GM18858 (cell line): ENCODE results near the gene STXBP2.

Experiments
- ATAC-seq: cut with Tn5 transposase; IDR thresholded peaks from one replicate; pipeline ENCODE4 v1.9.1; 2021; ENCODE audit not compliant: unreplicated experiment

Gene STXBP2

GRCh38 chr19:7636691-7637373, at the start of gene STXBP2:
TSS of gene STXBP2 (plus strand) at chr19:7637110. CDS start at chr19:7637150, 40 bp downstream.
- ATAC-seq, result no peak

- ATAC-seq, result no peak
Measured at GRCh38 chr19:7589822-7590221, 47.1 kb upstream of the STXBP2 start.

GRCh38 chr19:7590256-7590655, 46.7 kb upstream of the STXBP2 start:
- no peak for ATAC-seq

- no peak for ATAC-seq
Measured at GRCh38 chr19:7595466-7596133, 41.3 kb upstream of the STXBP2 start, which contains the start of gene CAMSAP3. TSS of gene CAMSAP3 (plus strand) at chr19:7595863. CDS start at chr19:7596003, 140 bp downstream.

- no peak for ATAC-seq
Measured at GRCh38 chr19:7596211-7596937, 40.5 kb upstream of the STXBP2 start.

GRCh38 chr19:7597689-7598088, 39.2 kb upstream of the STXBP2 start:
- no peak for ATAC-seq

- no peak for ATAC-seq
Measured at GRCh38 chr19:7598180-7598579, 38.7 kb upstream of the STXBP2 start.

GRCh38 chr19:7600721-7601120, 36.2 kb upstream of the STXBP2 start:
- ATAC-seq, result no peak

- ATAC-seq, result no peak
Measured at GRCh38 chr19:7602240-7602934, 34.5 kb upstream of the STXBP2 start.

GRCh38 chr19:7602935-7603497, 33.9 kb upstream of the STXBP2 start:
- ATAC-seq, result no peak

- ATAC-seq, result no peak
Measured at GRCh38 chr19:7603919-7604318, 33.0 kb upstream of the STXBP2 start.

GRCh38 chr19:7605490-7606222, 31.3 kb upstream of the STXBP2 start:
- ATAC-seq, result no peak

- ATAC-seq, result no peak
Measured at GRCh38 chr19:7606289-7606688, 30.6 kb upstream of the STXBP2 start.

- no peak for ATAC-seq
Measured at GRCh38 chr19:7607212-7607873, 29.6 kb upstream of the STXBP2 start.

GRCh38 chr19:7607874-7608560, 28.9 kb upstream of the STXBP2 start:
- ATAC-seq, result no peak

- ATAC-seq, result no peak
Measured at GRCh38 chr19:7610491-7611240, 26.2 kb upstream of the STXBP2 start.

GRCh38 chr19:7611541-7612279, 25.2 kb upstream of the STXBP2 start:
- no peak for ATAC-seq
